Activated CD8-positive, alpha-beta memory T cell treated with anti-CD3 and anti-CD28 coated beads, Interleukin-2, amount 50 U/mL, for 1 hour (primary cell): ENCODE results near the gene KRTAP4-9.
"Not testable (repeated sequence)": the region's sequence is repeated elsewhere in the genome, so short reads cannot be mapped to it uniquely, and the experiment has no call there.

Experiments used
- DNase-seq: peaks from one replicate; pipeline ENCODE4 v3.0.0-alpha.2; 2020; ENCODE audit errors: extremely low read depth

KRTAP4-9 gene

GRCh38 chr17:41105347-41105746 lies at the start of gene KRTAP4-9:
KRTAP4-9 (plus strand) TSS chr17:41105389; CDS start chr17:41105389, 0 bp downstream.
- DNase-seq, result not testable (repeated sequence)

- no peak for DNase-seq
Measured at GRCh38 chr17:41057547-41057946, 47.6 kb upstream of the KRTAP4-9 start.

GRCh38 chr17:41058741-41059140 lies 46.4 kb upstream of the KRTAP4-9 start:
- DNase-seq, result no peak

DNA sequence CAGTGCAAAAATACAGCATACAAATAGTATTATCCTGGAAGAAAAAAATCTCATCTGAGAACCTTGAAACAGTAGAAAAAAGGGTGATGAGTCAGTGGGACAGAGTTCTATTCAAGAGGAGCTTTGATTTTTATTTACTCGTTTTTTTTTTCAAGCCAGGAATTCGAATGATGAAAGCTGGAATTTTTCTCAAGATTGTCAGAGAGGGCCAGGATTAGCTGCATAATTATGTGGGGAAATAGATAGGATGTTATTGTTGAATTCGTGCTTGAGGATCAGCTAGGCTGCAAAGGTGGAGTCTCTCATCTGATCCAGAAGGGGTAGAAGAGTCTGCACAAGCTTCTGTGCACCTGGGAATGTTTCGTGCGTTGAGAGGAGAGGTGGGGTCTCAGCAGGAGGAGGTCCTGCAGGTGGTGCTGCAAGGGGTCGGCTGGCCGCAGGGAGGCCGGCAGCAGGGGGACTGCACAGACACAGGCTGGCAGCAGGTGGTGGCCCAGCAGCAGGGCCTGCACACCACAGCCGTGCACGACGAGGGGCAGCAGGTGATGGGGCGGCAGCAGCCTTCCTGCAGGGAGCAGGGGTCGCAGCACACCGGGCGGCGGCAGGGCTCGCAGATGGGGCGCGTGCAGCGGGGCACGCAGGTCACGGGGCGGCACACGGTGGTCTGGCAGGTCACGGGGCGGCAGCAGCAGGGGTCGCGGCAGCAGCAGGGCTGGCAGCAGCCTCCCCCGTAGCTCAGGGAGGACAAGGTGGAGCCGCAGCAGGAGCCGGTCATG lies 45.7 kb upstream of the KRTAP4-9 start:
- not testable (repeated sequence) for DNase-seq

DNA sequence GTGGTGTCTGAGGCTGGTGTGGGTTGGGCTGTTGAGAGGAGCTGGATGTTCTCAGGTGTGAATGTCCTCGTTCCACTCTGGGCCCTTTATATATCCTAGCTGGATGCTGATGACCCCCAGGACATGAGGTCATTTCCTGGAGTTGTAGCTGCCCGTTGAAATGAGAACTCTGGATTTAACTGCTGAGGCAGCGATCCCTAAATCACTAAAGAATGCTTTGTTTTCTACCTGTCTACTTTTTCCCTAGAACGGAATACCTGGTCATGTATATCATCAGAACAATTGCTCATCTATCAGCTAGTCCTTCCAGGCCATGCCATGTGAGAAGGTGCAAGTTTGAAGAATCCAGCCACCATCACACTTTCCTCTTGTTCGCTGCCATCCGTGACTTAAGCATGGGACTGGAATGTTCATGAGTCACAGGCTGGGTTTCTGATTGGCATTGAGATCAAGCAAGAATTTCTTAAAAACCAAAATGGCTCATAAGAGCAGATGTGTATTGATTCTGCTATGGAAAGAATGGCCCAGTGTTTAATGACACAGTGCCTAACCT lies 45.1 kb upstream of the KRTAP4-9 start, which contains the start of gene KRTAP2-3:
Gene KRTAP2-3 (minus strand): TSS at position 63 of the 553 bp plus-strand sequence. CDS start 64 bp downstream, outside the sequence.
- no peak for DNase-seq

GRCh38 chr17:41061964-41062363 lies 43.2 kb upstream of the KRTAP4-9 start:
- no peak for DNase-seq

GRCh38 chr17:41063449-41063848 lies 41.7 kb upstream of the KRTAP4-9 start:
- DNase-seq, result no peak

DNA sequence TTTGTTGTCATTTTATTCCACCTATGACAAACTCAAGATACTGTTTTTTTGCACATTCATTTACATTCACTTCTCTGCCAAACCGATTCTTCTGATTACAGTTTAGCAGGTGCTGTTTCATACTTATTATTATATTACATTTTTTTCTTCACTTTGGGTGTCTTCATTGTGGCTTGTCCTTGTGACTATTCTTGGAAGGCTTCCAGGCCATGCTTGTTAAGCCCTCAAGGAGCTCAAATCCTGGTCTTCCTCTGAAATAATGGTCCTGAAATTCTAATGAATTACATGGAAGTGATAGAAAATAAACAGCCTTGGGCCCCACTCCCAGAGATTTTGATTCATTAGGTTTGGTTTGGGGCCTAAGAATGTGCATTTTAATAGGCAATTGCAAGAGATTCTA lies 40.9 kb upstream of the KRTAP4-9 start:
- DNase-seq, result no peak

GRCh38 chr17:41065016-41065689 lies 40.0 kb upstream of the KRTAP4-9 start:
- not testable (repeated sequence) for DNase-seq

GRCh38 chr17:41065829-41066624 lies 39.2 kb upstream of the KRTAP4-9 start, which contains the start of gene KRTAP2-4:
KRTAP2-4 (minus strand) TSS chr17:41065879; CDS start chr17:41065845, 34 bp downstream.
- no peak for DNase-seq

DNA sequence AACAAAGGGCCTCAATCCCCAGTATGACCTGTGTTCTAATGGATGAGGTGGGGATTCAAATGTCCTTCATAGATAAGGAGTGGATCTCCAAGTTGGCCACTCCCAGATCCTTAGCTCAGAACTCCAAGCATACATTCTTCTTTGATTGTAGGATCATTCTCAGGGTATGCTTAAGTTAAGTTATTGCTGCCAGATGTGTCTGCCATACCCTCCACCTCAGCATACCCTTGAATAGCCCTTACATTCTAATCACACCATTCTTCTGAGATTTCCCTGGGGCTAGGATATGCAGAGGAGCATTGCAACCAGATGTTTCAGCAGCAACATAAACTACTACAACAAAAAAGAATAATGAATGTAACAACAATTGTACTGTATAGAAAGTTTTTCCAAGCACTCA lies 37.9 kb upstream of the KRTAP4-9 start:
- no peak for DNase-seq

GRCh38 chr17:41069031-41069430 lies 36.2 kb upstream of the KRTAP4-9 start:
- DNase-seq, result no peak

GRCh38 chr17:41071606-41072360 lies 33.4 kb upstream of the KRTAP4-9 start:
- no peak for DNase-seq

DNA sequence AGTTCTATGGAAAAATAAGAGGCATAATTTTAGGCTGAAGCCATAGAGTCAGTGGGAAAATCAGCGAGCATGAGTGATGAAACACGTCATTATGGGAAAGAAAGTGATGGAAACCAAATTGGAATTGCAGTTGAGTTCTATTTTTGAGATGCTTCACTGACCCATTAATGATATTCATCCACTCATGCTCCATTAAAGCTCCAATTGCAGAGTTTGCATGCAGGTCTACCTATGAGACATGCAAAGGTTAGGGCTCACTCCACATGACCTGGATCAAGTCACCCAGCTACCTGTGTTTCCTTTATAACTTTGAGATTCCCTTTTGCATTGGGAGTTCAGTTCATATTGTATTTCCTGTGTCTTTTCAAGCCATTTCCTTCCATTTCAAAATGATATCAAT lies 31.5 kb upstream of the KRTAP4-9 start:
- DNase-seq, result no peak

DNA sequence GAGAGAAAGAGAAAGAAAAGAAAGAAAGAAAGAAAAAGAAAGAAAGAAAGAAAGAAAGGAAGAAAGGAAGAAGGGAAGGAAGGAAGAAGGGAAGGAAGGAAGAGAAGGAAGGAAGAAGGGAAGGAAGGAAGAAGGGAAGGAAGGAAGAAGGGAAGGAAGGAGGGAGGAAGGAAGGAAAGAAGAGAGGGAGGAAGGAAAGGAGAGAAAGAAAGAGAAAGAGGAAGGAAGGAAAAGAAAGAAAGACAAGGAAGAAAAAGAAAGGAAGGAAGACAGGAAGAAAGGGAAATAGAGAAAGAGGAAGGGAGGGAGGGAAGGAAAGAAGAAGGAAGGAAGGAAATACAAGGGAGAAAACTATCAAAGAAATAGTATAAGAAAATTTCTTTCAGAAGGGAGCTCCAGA lies 28.4 kb upstream of the KRTAP4-9 start:
- DNase-seq, result no peak

- no peak for DNase-seq
Measured at GRCh38 chr17:41082626-41083025, 22.6 kb upstream of the KRTAP4-9 start.

GRCh38 chr17:41083427-41083826 lies 21.8 kb upstream of the KRTAP4-9 start:
- not testable (repeated sequence) for DNase-seq

GRCh38 chr17:41084100-41084856 lies 20.9 kb upstream of the KRTAP4-9 start, which contains the start of gene KRTAP4-7:
KRTAP4-7 (plus strand) TSS chr17:41084150; CDS start chr17:41084207, 57 bp downstream.
- not testable (repeated sequence) for DNase-seq

DNA sequence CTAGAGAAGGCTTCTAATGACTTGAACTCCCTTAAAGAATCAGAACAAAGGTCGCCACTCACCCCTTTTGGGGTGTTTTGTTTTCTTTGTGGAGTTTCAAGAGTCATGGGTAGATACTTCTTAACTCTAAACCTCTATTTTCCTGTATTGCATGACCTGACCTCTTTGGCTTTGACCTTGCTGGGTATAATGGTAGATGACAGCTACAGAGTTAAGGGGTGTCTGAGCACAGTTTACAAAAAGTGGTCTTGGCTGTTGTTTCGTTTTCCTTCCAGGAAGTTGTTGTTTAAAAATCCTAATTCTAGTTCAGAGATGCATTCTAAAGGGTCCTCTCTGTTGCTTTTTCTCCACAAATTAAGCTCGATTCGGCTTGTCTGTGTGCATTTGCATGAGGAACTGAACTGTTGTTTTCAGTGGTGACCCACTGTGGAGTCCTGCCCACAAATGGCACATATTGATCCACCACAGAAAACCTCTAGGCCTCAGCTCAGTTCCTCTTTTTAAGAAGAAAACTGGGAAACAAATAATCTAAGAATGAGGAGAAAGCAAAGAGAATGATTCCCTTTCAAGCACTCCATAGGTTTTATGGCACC lies 16.3 kb upstream of the KRTAP4-9 start:
- not testable (repeated sequence) for DNase-seq

GRCh38 chr17:41096055-41096454 lies 9.1 kb upstream of the KRTAP4-9 start:
- DNase-seq, result no peak
